ENCODE measurements around the gene DUS2. TPM values are rescaled to one million over a fixed set of nuclear protein-coding genes. Genes with fewer than 3 reads are reported as not detected.

Gene DUS2
- total RNA-seq, 4 donors from 2014 or later = 7.2 to 15.0 (median 8.7) TPM

- no peak overlapping the region for H3K4me3 ChIP-seq
- no peak for TF ChIP-seq POLR2AphosphoS5 (IDR thresholded peaks at IDR 0.05)
- TF ChIP-seq POLR2A (IDR thresholded peaks at IDR 0.05) = no peak
- no peak for TF ChIP-seq CTCF (IDR thresholded peaks at IDR 0.05)
- TF ChIP-seq EP300 (IDR thresholded peaks at IDR 0.05) = no peak
- H3K36me3 ChIP-seq = peaks cover 0 to 60% of the 10 kb centered on the region in 2 donors
- no peaks in the 10 kb centered on the region for H3K9me3 ChIP-seq
- no peaks in the 10 kb centered on the region for H3K27me3 ChIP-seq
- ATAC-seq = no peak
- WGBS, 2 donors (ENCODE audit: low coverage in 1 of 2) = 81% methylated on average over 2 of the region's 3 CpGs; no CpG with 5 or more reads in 1 of the 2 donors
- peaks cover 0 to 21% (median 13%) of the 10 kb centered on the region in 3 donors for H3K4me1 ChIP-seq
- no peak overlapping the region for H3K27ac ChIP-seq
Measured at GRCh38 chr16:68061396-68061795, 38.3 kb downstream of the DUS2 start.

- TF ChIP-seq CTCF (IDR thresholded peaks at IDR 0.05) (no peak), EP300 (IDR thresholded peaks at IDR 0.05) (no peak), POLR2AphosphoS5 (IDR thresholded peaks at IDR 0.05) (no peak), POLR2A (IDR thresholded peaks at IDR 0.05) (no peak)
- H3K27ac ChIP-seq = peak overlapping the region in 1 of 4 donors; percentile 10
- no peaks in the 10 kb centered on the region for H3K9me3 ChIP-seq
- peaks cover 0 to 60% of the 10 kb centered on the region in 2 donors for H3K36me3 ChIP-seq
- peaks cover 0 to 21% (median 13%) of the 10 kb centered on the region in 3 donors for H3K4me1 ChIP-seq
- H3K4me3 ChIP-seq = no peak overlapping the region
- H3K27me3 ChIP-seq = no peaks in the 10 kb centered on the region
- no peak for ATAC-seq
- WGBS, 2 donors (ENCODE audit: low coverage in 1 of 2) = 100% methylated on average over 1 to 3 of the region's 4 CpGs
Measured at GRCh38 chr16:68062910-68063393, 39.9 kb downstream of the DUS2 start.

GRCh38 chr16:68064791-68065365, 41.8 kb downstream of the DUS2 start:
- peaks cover 0 to 27% (median 20%) of the 10 kb centered on the region in 3 donors for H3K4me1 ChIP-seq
- H3K4me3 ChIP-seq = no peak overlapping the region
- ATAC-seq = peak; percentile 78
- H3K27ac ChIP-seq = peak overlapping the region in 3 of 4 donors; percentile 28 to 74 (median 50)
- peaks cover 0 to 59% of the 10 kb centered on the region in 2 donors for H3K36me3 ChIP-seq
- 56 to 100% methylated on average over 1 to 2 of the region's 2 CpGs for WGBS, 2 donors (ENCODE audit: low coverage in 1 of 2)
- no peaks in the 10 kb centered on the region for H3K9me3 ChIP-seq
- no peaks in the 10 kb centered on the region for H3K27me3 ChIP-seq
- TF ChIP-seq CTCF (IDR thresholded peaks at IDR 0.05) (peak; percentile 57 to 74 (median 64)), POLR2A (IDR thresholded peaks at IDR 0.05) (no peak), POLR2AphosphoS5 (IDR thresholded peaks at IDR 0.05) (peak; percentile 13)

- no peaks in the 10 kb centered on the region for H3K27me3 ChIP-seq
- peak overlapping the region in 3 of 4 donors; percentile 28 to 74 (median 50) for H3K27ac ChIP-seq
- peaks cover 0 to 59% of the 10 kb centered on the region in 2 donors for H3K36me3 ChIP-seq
- no peak for TF ChIP-seq EP300 (IDR thresholded peaks at IDR 0.05)
- no peak for TF ChIP-seq CTCF (IDR thresholded peaks at IDR 0.05)
- no peak for TF ChIP-seq POLR2A (IDR thresholded peaks at IDR 0.05)
- no peak for TF ChIP-seq POLR2AphosphoS5 (IDR thresholded peaks at IDR 0.05)
- no peak overlapping the region for H3K4me3 ChIP-seq
- WGBS, 2 donors (ENCODE audit: low coverage in 1 of 2) = 38 to 75% methylated on average over 2 to 3 of the region's 6 CpGs
- H3K9me3 ChIP-seq = no peaks in the 10 kb centered on the region
- ATAC-seq = peak; percentile 58
- peaks cover 0 to 32% (median 20%) of the 10 kb centered on the region in 3 donors for H3K4me1 ChIP-seq
Measured at GRCh38 chr16:68065716-68066305, 42.7 kb downstream of the DUS2 start.

All from gastroesophageal sphincter (tissue), 4 donors.